Measurements from ENCODE around the gene ONECUT3.

DNA sequence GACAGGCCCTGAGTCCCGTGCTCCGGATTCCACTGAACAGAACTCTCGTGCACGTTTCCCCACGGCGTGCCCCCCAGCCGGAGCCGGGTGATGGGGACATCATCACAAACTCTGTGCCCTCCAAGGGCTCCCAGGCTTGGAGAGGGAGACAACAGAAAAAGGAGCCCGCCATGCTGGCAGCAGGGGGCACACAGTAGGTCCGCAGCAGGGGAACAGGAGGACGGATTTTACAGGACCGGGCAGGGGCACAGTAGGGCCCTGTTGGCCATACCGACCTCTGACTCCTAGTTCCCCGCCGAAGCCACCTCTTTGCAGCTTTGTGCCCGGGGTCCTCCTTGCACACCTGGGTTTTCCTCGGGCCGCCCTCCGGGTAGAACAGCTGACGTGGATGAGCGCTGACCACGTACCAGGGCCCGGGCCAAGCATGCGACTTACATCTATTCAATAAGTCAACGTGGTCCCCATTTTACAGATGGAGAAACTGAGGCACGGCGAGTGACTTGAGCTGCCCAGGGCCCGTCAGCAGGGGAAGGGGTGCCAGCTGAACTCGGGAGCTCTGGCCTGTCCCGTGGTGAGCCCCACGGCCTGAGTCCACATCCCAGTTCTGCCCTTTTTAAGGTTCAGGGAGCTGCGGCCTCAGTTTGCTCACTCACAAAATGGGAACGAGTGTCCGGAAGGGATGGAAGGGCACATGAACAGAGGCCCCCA, 10.2 kb upstream of the ONECUT3 start:
- TF ChIP-seq, protein P1, sequence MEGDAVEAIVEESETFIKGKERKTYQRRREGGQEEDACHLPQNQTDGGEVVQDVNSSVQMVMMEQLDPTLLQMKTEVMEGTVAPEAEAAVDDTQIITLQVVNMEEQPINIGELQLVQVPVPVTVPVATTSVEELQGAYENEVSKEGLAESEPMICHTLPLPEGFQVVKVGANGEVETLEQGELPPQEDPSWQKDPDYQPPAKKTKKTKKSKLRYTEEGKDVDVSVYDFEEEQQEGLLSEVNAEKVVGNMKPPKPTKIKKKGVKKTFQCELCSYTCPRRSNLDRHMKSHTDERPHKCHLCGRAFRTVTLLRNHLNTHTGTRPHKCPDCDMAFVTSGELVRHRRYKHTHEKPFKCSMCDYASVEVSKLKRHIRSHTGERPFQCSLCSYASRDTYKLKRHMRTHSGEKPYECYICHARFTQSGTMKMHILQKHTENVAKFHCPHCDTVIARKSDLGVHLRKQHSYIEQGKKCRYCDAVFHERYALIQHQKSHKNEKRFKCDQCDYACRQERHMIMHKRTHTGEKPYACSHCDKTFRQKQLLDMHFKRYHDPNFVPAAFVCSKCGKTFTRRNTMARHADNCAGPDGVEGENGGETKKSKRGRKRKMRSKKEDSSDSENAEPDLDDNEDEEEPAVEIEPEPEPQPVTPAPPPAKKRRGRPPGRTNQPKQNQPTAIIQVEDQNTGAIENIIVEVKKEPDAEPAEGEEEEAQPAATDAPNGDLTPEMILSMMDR (optimal IDR thresholded peaks at IDR 0.05 in 1 of 3, IDR thresholded peaks at IDR 0.05 in 1 of 3, conservative IDR thresholded peaks at IDR 0.05 in 1 of 3; ENCODE audit: extremely low read depth in 1 of 3, insufficient read depth in 2 of 3, low read length in 3 of 3): no peak
- TF ChIP-seq EZH2 (IDR thresholded peaks at IDR 0.05; ENCODE audit: low read length): no peak

All from keratinocyte (primary cell).